ENCODE measurements around the gene SNX21.
"Not testable (repeated sequence)": the region's sequence is repeated elsewhere in the genome, so short reads cannot be mapped to it uniquely, and the experiment has no call there.

GRCh38 chr20:45797510-45797909 is 36.1 kb upstream of the SNX21 start:
- TF ChIP-seq CTCF (IDR thresholded peaks at IDR 0.05; ENCODE audit: insufficient read depth, low read length); GABPA (IDR thresholded peaks at IDR 0.05; ENCODE audit: low read depth); POLR2AphosphoS5 (IDR thresholded peaks at IDR 0.05; ENCODE audit: low read depth); REST (IDR thresholded peaks at IDR 0.05; ENCODE audit: insufficient replicate concordance, low read depth): not testable (repeated sequence)

Measured in HL-60 (cell line).